GM18519 (cell line): ENCODE data around the gene RTL1.

Experiments
- ATAC-seq: cut with Tn5 transposase; IDR thresholded peaks from one replicate; pipeline ENCODE4 v1.9.1; 2021; ENCODE audit warnings: mild to moderate bottlenecking, moderate library complexity; ENCODE audit not compliant: unreplicated experiment, low FRiP score

RTL1 gene

DNA sequence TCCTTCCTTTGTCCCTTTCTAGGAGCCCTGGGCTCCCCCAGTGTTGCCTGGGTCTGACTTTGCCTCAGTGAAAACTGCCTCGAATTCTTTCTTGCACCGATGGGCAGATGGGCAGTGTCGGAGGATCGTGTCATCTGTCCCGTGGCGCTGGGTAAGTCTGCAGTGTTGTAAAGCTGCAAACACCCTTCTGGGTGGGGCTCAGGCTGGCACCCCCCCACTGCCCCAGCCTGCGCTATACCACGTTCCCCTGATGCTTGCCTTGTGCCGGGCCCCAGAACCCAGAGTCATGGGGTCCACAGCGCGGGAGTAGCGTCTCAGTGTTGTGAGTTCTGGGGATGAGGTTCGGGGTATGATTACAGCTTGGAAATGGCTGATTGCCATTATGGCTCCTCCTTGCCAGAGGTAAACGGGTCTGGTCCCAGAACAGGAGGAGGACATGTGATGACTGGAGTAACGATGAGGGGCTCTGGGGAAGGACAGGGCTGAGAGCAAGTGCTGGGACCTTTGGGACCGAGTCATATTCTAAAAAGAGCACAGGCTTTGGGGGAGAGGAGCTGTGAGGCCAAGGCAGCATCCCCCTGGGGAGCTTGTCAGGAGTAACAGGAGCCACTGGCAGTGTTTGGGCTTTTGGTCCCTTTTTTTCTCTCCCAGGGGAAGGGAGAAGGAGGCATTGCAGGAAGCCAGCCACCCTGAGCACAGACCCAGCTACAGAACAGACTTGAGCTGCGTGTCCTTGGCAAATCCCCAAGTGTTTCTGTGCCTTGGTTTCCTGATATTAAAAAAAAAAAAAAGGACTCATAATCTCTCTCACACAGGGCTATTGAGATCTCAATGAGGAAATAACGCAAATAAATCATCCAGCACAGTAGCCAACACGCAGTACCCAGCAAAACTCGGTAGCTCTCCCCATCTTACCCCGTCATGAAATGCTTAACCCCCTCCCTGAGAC lies 4.3 kb downstream of the RTL1 start:
- ATAC-seq: no peak

GRCh38 chr14:100898465-100898864 lies 5.1 kb downstream of the RTL1 start:
- no peak for ATAC-seq

DNA sequence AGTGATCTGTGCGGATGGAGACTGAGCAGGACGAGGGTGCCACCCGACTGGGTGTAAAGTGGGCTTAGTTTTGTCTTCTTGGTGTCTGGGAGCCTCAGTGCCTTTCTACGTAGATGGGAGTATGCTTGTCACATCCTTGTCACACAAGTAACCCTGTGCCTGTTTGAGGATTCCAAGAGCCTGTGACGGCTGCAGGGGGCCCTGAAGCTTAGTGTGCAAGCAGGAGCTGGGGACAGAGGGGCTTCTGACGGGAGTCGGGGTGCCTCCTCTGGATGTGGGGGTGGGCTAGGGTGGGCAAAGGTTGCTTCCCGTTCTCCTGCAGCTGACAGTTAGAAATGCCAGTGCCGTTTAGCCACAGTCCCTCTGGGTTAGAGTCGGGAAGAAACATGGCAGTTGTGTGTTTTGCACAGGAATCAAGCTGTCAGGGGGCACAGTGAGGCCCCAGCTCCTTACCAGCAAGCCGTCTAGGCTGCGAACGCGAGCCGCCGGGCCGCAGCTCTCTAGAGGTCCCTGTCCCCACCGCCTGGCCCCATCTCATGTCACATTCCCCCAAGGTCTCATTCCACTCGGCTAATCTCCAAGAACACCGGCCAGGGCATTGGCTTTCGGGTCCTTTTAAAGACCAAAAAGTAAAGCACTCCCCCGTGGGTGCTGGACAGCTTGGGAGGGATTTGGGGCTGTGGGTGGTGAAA lies 7.0 kb downstream of the RTL1 start:
- no peak for ATAC-seq

GRCh38 chr14:100895411-100895810 lies 8.1 kb downstream of the RTL1 start:
- no peak for ATAC-seq

- ATAC-seq: no peak
Observed at GRCh38 chr14:100894416-100894815, 9.1 kb downstream of the RTL1 start.

DNA sequence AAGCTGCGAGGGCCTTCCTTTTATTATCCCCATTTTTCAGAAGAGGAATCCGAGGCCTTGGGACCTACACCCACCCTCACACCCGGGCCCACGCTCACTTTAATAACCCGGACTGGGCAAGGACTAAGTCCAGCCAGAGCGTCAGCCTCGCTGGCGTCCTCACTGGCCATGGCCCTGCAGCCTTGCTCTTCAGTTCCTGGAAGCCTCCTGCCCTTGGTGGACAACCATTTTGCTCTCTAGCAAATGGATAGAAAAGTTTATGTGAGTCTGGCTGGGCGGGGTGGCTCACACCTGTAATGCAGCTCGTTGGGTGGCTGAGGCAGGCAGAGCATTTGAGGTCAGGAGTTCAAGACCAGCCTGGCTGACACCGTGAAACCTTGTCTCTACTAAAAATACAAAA lies 9.8 kb downstream of the RTL1 start:
- no peak for ATAC-seq

DNA sequence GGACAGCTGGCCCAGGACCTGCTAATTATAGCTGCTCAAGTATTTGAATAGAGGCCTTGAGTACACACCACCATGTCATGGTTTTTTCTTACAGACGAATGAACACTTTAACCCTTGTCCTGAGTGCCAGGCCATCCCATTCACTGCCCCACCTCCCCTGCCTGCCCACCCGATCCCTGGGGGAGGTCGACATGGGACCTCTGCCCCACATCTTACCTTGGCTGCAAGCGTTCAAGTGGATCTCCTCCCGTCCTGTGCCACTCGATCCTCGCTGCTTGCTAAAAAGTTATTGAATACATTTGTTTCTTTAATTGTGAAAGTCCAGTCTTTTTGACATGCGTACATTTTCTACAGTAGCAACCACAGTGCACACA lies 10.3 kb downstream of the RTL1 start:
- no peak for ATAC-seq

DNA sequence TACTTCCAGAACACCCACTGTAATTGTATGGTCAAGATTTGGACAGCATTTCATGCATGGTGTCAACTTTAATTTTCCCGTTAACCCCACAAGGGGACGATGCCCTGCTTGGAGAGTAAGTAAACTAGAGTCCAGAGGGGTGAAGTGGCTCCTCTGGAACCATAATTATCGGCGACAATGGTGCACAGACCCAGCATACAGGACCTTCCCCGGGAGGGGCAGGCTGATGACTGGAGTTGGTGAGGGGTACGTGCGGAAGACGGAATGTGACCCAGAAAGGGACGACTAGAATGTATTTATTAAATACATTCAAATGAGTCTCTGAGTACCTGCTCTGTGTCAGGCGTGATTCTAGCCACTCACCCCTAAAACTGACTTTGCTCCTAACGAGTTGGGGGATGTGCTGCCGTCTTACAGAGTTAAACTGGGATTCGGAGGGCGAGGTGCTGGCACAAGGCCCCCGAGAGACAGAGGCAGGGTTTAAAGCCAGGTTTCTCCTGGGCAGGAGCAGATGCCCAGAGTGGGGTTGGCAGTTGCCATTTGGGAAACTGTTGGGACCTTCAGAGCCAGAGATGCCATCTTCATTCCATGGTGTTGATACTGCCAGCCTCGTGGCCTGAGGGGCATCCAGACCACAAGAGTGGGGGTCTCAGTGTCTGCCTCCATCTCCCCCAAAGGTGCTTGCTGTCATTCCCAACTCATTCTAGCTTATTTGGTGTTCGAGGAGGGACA lies 10.9 kb downstream of the RTL1 start:
- no peak for ATAC-seq

DNA sequence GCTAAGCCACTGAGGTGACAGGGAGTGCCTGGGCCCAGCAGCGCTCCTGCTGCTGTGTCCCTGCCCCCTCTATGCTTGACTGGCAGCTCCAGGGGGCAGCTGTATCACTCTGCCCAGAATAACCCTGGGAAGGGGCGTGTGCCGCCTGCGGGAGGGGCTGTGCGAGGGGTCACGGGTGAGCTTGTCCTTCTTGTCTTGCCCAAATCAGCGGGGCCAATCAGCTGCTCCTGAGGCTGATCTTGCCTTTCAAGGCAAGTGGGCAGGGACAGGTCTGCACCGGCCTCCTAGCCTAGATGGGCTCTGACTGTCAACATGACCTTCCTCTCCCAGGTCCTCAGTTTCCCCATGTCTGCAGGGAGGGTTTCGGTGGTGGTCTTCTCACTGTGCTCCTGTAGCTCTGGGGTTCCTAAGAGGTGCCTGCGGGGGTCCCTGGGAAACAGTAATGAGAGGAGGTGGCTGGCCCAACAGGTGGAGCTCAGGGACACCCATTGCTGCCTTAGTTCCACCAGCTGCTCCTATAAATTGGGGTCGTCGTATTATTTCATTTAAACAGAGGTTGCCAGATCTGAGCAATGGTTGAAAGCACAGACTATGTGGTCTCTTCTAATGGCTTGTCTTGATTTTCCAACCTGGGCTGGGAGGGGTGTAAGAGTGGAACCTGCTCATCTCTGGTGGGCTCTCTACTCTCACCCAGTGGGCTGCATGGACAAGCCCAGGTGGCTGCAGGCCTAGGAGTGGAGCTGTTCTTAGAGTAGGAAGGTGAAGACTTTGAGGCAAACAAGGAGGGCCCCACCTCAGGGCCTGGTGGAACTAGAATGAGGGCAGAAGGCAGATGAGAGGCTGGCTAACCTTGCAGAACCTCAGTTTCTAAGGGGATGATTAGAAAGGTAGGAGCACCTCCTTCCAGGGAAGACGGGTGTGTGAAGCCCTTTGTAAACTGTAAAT lies 11.7 kb downstream of the RTL1 start:
- ATAC-seq: no peak

GRCh38 chr14:100891051-100891450 lies 12.5 kb downstream of the RTL1 start:
- no peak for ATAC-seq

GRCh38 chr14:100890061-100890850 lies 13.3 kb downstream of the RTL1 start:
- ATAC-seq: no peak

DNA sequence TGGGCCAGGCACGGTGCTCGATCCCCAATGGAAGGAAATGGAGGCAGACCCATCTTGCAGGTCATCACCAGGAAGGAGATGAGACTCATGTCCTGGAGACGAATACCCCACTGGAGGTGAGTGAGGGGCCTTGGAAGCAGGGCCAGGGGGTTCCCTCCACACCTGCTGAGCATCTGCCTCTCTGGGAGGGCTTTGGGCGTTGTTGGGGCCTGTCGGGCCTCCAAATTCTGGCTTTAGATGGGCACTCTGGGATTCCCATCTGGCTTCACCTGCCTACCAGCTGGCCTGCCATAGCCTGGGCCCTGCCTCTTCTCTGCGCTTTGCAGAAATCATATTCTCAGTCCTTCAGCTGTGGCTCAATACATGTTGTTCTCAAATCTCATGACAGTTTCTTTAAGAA lies 13.9 kb downstream of the RTL1 start:
- no peak for ATAC-seq

DNA sequence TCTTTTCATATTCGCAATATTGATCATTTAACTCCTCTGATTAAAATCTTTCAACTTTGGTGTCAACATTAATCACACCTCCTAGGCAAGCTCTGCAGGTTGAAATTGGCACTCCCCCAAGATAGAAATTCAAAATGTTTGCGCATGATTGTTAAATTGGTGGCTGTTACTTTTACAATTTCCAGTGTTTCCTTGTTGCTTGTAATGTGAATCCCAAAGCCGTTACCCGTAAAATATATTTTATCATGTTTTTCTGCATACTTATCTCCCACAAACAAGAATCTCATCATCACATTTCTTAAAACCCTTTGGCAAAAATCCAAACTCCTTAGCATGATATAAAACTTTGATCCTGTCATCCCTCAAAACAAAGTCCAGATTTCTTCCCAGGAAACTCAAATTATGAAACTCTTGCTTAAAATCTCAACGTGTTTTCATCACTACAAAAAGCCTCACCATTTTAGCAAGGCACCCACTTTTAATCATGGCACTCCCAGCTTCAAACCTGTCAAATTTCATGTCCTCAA lies 14.7 kb downstream of the RTL1 start:
- no peak for ATAC-seq

DNA sequence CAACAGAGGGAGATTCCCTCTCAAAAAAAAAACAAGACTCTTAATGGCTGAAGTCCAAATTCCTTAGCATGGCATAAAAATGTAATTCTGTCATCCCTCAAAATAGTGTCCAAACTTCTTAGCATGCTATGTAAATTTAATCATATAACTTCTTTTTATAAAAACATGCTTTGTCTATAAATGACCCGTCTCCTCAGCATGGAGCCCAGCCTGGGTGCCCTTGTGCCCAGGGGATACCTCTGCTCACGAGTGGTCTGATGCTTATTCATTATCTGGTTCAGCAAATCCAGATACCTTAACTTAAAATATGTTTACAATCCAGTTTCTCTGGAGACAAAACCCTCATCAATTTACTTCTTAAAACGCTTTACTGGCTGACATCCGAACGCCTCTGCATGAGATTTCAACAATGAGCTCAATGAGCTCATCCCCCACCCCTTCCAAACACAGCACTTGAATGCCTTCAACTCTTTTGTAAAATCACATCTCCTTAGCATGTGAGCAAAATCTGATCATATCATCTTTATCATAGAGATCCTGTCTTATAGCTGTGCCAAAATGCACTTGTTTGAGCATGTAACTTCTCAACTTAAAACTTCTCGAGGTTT lies 15.7 kb downstream of the RTL1 start:
- no peak for ATAC-seq

DNA sequence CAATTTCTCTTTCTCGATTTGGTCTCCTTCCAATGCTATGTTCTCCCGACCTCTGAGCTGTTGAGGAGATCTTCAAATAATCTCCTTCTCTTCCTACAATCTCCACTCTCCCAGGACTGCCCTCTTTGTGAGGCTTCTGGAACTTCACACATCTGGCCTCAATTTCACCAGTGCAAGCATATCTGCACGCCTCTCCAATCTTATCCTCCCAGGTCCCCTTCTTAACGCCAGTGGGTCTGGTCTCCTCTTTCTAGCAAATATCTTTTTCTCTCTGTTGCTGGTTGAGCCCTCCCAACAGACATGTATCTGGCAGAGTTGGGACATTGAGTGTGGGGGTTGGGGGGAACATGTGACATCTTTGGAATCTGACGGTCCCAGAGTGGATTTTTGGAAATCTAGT lies 17.9 kb downstream of the RTL1 start:
- ATAC-seq: no peak

GRCh38 chr14:100885196-100885595 lies 18.3 kb downstream of the RTL1 start:
- no peak for ATAC-seq

DNA sequence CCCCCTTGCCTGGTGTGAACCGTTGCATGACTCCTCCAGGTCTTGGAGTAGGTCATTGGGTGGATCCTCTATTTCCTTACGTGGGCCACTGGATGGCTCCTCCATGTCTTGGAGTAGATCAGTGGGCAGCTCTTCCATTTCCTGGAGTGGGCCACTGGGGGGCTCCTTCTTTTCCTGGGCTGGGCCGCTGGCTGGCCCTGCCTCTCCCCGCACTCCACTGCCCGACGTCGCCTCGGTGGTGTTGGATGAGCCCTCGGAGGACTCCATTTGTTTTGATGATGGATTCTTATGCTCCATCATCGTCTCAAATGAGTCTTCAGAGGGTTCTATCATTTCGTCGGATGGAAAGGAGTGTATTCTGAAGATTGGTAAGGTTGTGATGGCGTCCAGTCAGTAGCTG lies 19.1 kb downstream of the RTL1 start:
- no peak for ATAC-seq

DNA sequence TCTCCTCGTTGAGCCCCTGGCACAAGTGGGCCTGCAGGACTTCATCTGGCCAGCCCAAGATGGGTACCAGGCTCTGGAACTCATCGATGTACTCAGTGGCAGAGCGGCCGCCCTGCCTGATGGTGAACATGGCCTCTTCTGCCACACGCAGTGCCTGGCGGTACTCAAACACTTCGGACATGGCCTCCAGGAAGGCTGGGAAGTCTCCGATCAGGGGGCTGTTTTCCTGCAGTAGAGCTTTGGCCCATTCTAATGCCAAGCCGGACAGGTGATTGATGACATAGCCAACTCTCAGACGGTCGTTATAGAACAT lies 19.8 kb downstream of the RTL1 start:
- ATAC-seq: no peak
